Smooth muscle cell (in vitro differentiated cells): ENCODE data around the gene HS3ST4. TPM values are rescaled to one million over a fixed set of nuclear protein-coding genes. Genes with fewer than 3 reads are reported as not detected.

Experiments used
- DNase-seq: peaks from one replicate; lab custom pipeline; 2025; ENCODE audit not compliant: unreplicated experiment; lab: John Stamatoyannopoulos, UW
- H2AFZ ChIP-seq: fragments of 200-600 bp; sonication (generic); 2 replicates; pipeline ENCODE4 v1.6.0; 2016; ENCODE audit warnings: antibody characterized with exemption, low read depth, mild to moderate bottlenecking
- H3F3A ChIP-seq: fragments of 200-600 bp; sonication (generic); 2 replicates; pipeline ENCODE4 v1.6.0; 2017; ENCODE audit warnings: antibody characterized with exemption, low read depth
- H3K27ac ChIP-seq: fragments of 200-600 bp; sonication (generic); 2 replicates; pipeline ENCODE4 v1.5.1; 2016; ENCODE audit warnings: low read depth, mild to moderate bottlenecking
- H3K27me3 ChIP-seq: fragments of 200-600 bp; sonication (generic); 2 replicates; pipeline ENCODE4 v1.6.1; 2016; ENCODE audit warnings: low read depth, mild to moderate bottlenecking
- H3K36me3 ChIP-seq: fragments of 200-600 bp; sonication (generic); 2 replicates; pipeline ENCODE4 v1.5.1; 2016; ENCODE audit warnings: low read depth
- H3K4me1 ChIP-seq: fragments of 200-600 bp; sonication (generic); 2 replicates; pipeline ENCODE4 v1.5.1; 2016; ENCODE audit warnings: low read depth
- H3K4me2 ChIP-seq: fragments of 200-600 bp; sonication (generic); 2 replicates; pipeline ENCODE4 v1.6.0; 2016; ENCODE audit warnings: mild to moderate bottlenecking
- H3K4me3 ChIP-seq: fragments of 200-600 bp; sonication (generic); 2 replicates; pipeline ENCODE4 v1.5.1; 2016; ENCODE audit warnings: mild to moderate bottlenecking
- H3K79me2 ChIP-seq: fragments of 200-600 bp; sonication (generic); 2 replicates; pipeline ENCODE4 v1.6.0; 2016; ENCODE audit warnings: low read depth, mild to moderate bottlenecking
- H3K9ac ChIP-seq: fragments of 200-600 bp; sonication (generic); 2 replicates; pipeline ENCODE4 v1.6.0; 2016; ENCODE audit warnings: low read depth
- H3K9me3 ChIP-seq: fragments of 200-600 bp; sonication (generic); replicated peaks from 2 replicates; pipeline ENCODE4 v1.5.1; 2016; ENCODE audit warnings: low read depth
- H4K20me1 ChIP-seq: fragments of 200-600 bp; sonication (generic); 2 replicates; pipeline ENCODE4 v1.6.0; 2016; ENCODE audit warnings: low read depth
- CTCF ChIP-seq: fragments of 200-600 bp; sonication (generic); IDR thresholded peaks from 2 replicates; pipeline ENCODE4 v1.5.1; 2017; ENCODE audit warnings: borderline replicate concordance, mild to moderate bottlenecking, antibody characterized with exemption; ENCODE audit not compliant: insufficient read depth, poor library complexity, severe bottlenecking
- WGBS: methylation state at CpG from one replicate; pipeline ENCODE4 v1.1.7; 2016; ENCODE audit warnings: low lambda C conversion rate; 5-methylcytosine and 5-hydroxymethylcytosine counted together
- polyA plus RNA-seq: library from polyadenylated mRNA; unstranded; fragments of >200 nt; fragmentation: Nextera tagmentation; extraction: Ambion mirVana; gene quantifications from 2 replicates; pipeline ENCODE4 v1.2.1, GENCODE V29; 2016
- total RNA-seq: library from RNA; depleted of rRNA; stranded (reverse); fragments of >200 nt; gene quantifications from 2 replicates; pipeline ENCODE4 v1.2.3, GENCODE V29; 2014

Gene HS3ST4
- total and polyA plus RNA-seq, 2 experiments from 2014 or later, result 0.29 to 2.2 TPM

- DNase-seq, result no peak
- H3K27me3 ChIP-seq, result peaks cover 11% of the 10 kb centered on the region
- no peak overlapping the region for H3K9ac ChIP-seq
- no peaks in the 10 kb centered on the region for H3K4me1 ChIP-seq
- H3F3A ChIP-seq, result no peaks in the 10 kb centered on the region
- no peak for TF ChIP-seq CTCF
- H3K36me3 ChIP-seq, result no peaks in the 10 kb centered on the region
- no peak overlapping the region for H3K4me3 ChIP-seq
- peak overlapping the region; percentile 51 for H3K4me2 ChIP-seq
- H3K79me2 ChIP-seq, result no peaks in the 10 kb centered on the region
- H3K27ac ChIP-seq, result no peak overlapping the region
- no peaks in the 10 kb centered on the region for H4K20me1 ChIP-seq
- H3K9me3 ChIP-seq, result no peaks in the 10 kb centered on the region
- 78% methylated on average over 15 of the region's 15 CpGs for WGBS
- no peak overlapping the region for H2AFZ ChIP-seq
These were observed 37.6 kb downstream of the HS3ST4 start for GRCh38 chr16:25729188-25729915.

- Histone ChIP-seq H3K27me3 (peaks cover 15% of the 10 kb centered on the region), H3K9ac (no peak overlapping the region), H4K20me1 (no peaks in the 10 kb centered on the region), H2AFZ (no peak overlapping the region), H3K4me1 (no peaks in the 10 kb centered on the region), H3K79me2 (no peaks in the 10 kb centered on the region), H3K4me3 (no peak overlapping the region), H3K36me3 (no peaks in the 10 kb centered on the region), H3K4me2 (no peak overlapping the region), H3F3A (no peaks in the 10 kb centered on the region), H3K27ac (no peak overlapping the region), H3K9me3 (no peaks in the 10 kb centered on the region)
- WGBS, result 78% methylated on average over 3 of the region's 3 CpGs
- DNase-seq, result no peak
- no peak for TF ChIP-seq CTCF
These were observed 38.6 kb downstream of the HS3ST4 start for GRCh38 chr16:25730396-25730795.

- WGBS, result 81% methylated on average over 2 of the region's 2 CpGs
- H3K9me3 ChIP-seq, result no peaks in the 10 kb centered on the region
- H3K27me3 ChIP-seq, result peaks cover 27% of the 10 kb centered on the region
- H2AFZ ChIP-seq, result no peak overlapping the region
- no peak overlapping the region for H3K4me2 ChIP-seq
- no peak overlapping the region for H3K9ac ChIP-seq
- no peaks in the 10 kb centered on the region for H3K4me1 ChIP-seq
- H3K36me3 ChIP-seq, result no peaks in the 10 kb centered on the region
- no peaks in the 10 kb centered on the region for H3F3A ChIP-seq
- H3K27ac ChIP-seq, result no peak overlapping the region
- H3K79me2 ChIP-seq, result no peaks in the 10 kb centered on the region
- no peak overlapping the region for H3K4me3 ChIP-seq
- no peak for DNase-seq
- TF ChIP-seq CTCF, result no peak
- no peaks in the 10 kb centered on the region for H4K20me1 ChIP-seq
These were observed 42.9 kb downstream of the HS3ST4 start for GRCh38 chr16:25734430-25735385.
